Measurements from ENCODE around the gene TDRD10. TPM values are rescaled to one million over a fixed set of nuclear protein-coding genes. Genes with fewer than 3 reads are reported as not detected.

The TDRD10 gene
- total RNA-seq, 1 donor from 2014 or later, result not detected

DNA sequence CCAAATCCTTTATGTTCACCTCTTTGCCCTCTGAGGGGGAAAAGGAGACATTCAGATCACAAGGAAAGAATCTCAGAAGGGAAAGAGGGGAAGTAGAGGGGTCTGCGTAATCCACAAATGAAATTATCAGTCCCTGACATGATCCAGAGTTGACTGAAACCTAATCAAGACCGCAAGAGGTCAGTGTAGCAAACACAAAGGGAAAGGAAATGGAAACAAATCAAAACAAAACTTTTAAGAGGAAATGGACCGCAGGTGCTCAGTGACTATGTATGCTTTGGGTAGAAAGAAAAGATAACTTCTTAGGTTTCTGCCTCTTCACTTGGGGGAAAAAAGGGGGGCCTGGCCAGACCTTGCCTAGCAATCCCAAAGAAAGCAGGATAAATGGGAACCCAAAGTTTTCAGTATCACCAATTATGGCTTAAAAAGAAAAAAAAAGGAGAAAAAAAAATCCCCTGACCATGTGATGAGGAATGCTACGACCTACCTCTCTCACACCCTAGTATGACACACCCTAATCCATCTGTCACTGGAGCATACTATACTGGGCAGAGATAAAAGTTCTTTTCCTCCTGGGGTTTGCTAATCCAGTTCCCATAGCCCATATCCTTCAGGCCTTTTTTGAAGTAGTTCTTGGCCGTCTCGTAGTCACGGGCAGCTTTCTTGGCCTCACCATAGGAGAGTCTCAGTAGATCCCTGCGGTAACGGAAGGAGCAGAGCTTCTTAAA is 82.4 kb downstream of the TDRD10 start:
- no peak for DNase-seq (ENCODE audit: low read depth)
- H3K4me3 ChIP-seq (ENCODE audit: low read depth, low read length), result no peak overlapping the region
- TF ChIP-seq, protein P1, sequence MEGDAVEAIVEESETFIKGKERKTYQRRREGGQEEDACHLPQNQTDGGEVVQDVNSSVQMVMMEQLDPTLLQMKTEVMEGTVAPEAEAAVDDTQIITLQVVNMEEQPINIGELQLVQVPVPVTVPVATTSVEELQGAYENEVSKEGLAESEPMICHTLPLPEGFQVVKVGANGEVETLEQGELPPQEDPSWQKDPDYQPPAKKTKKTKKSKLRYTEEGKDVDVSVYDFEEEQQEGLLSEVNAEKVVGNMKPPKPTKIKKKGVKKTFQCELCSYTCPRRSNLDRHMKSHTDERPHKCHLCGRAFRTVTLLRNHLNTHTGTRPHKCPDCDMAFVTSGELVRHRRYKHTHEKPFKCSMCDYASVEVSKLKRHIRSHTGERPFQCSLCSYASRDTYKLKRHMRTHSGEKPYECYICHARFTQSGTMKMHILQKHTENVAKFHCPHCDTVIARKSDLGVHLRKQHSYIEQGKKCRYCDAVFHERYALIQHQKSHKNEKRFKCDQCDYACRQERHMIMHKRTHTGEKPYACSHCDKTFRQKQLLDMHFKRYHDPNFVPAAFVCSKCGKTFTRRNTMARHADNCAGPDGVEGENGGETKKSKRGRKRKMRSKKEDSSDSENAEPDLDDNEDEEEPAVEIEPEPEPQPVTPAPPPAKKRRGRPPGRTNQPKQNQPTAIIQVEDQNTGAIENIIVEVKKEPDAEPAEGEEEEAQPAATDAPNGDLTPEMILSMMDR (conservative IDR thresholded peaks at IDR 0.05; ENCODE audit: low read depth, low read length), result no peak

DNA sequence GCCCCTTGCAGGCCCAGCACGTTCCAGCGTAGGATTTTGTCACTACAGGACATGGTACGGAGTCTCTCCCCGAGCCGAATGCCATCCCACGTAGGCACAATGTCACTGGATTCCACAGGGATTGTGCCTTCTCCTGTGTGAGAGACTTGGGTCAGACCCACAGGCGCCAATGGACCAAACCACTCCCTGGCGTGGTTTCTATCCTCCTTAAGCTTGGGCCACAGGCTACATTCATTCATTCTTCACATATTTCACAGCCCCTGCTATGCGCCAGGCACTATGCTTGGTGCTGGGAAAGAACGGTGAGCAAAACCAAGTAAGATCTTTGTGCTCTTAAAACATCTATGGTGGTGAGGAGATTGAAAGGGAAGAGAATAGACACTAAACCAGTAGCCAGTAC is 84.2 kb downstream of the TDRD10 start:
- no peak for DNase-seq (ENCODE audit: low read depth)
- TF ChIP-seq, protein P1 (conservative IDR thresholded peaks at IDR 0.05; ENCODE audit: low read depth, low read length), result no peak
- no peak overlapping the region for H3K4me3 ChIP-seq (ENCODE audit: low read depth, low read length)

DNA sequence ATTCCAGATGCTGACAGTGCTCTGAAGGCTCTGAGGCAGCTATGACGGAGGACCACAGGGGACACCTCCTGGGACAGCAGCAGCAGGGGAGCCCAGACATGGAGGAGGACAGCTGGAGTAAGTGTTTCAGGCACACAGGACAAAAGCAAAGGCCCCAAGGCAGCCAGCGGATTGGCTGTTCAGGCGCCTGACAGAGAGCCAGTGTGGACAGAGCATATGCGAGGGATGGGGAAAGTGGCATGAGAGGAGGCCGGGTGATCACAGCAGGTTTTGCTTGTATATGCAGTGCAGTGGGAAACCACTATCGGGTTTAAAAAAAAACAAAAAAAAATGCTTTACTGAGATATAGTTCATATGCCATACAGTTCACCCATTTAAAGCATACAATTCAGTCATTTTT is 84.6 kb downstream of the TDRD10 start:
- H3K4me3 ChIP-seq (ENCODE audit: low read depth, low read length), result no peak overlapping the region
- no peak for DNase-seq (ENCODE audit: low read depth)
- TF ChIP-seq, protein P1 (conservative IDR thresholded peaks at IDR 0.05; ENCODE audit: low read depth, low read length), result no peak

DNA sequence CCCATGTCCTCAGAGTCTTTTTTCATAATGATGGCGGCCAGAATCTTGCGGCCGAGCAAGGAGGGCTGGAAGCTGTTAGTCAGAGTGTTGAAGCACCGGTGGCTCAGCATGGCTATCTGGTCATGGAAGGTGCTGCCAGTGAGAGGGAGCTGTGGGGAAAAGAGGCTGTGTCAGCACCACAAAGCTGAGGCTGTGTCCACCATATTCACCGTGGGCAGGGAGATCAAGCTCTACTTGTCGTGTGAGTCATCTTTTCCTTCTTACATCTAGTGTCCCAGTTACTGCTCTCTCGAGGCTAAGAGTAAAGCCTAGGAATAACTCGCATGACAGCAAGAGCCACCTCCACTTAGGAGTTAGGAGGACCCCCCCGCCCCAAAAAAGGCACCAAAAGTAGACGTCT is 87.8 kb downstream of the TDRD10 start:
- TF ChIP-seq, protein P1 (conservative IDR thresholded peaks at IDR 0.05; ENCODE audit: low read depth, low read length), result no peak
- no peak overlapping the region for H3K4me3 ChIP-seq (ENCODE audit: low read depth, low read length)
- no peak for DNase-seq (ENCODE audit: low read depth)

DNA sequence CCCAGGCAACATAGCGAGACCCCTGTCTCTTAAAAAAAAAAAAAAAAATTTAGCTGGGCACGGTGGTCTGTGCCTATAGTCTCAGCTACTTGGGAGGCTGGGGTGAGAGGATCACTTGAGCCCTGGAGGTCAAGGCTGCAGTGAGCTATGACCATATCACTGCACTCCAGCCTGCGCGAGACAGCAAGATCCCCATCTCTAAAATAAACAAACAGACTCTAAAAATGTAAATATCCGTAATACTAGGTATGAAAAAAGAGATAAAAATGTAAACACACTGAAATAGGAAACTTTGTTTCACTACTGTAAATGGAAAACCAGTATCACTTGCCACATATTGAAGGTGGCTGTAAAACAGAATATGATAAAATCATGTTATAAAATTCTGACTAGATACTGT is 88.7 kb downstream of the TDRD10 start:
- TF ChIP-seq, protein P1 (conservative IDR thresholded peaks at IDR 0.05; ENCODE audit: low read depth, low read length), result no peak
- no peak overlapping the region for H3K4me3 ChIP-seq (ENCODE audit: low read depth, low read length)
- DNase-seq (ENCODE audit: low read depth), result no peak

DNA sequence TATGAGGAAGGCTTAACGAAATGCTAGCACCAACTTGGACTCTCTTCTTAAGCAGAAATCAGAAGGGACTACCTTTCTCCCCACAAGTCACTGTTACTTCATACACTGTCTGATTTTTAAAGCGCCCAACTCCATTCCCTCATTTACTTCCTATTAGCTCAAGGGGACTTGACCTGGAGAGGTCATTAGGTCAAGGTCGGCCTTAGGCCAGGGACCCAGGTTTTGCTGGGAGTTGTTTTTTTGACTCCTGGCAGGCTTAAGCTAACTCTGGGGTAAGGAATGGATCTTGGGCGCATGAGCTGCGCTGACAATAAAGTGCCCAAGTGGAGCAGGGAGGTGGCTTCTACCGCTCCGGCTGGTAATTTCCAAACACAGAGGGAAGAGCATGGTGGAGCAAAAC is 89.2 kb downstream of the TDRD10 start:
- TF ChIP-seq, protein P1 (conservative IDR thresholded peaks at IDR 0.05; ENCODE audit: low read depth, low read length), result no peak
- no peak for DNase-seq (ENCODE audit: low read depth)
- H3K4me3 ChIP-seq (ENCODE audit: low read depth, low read length), result no peak overlapping the region

DNA sequence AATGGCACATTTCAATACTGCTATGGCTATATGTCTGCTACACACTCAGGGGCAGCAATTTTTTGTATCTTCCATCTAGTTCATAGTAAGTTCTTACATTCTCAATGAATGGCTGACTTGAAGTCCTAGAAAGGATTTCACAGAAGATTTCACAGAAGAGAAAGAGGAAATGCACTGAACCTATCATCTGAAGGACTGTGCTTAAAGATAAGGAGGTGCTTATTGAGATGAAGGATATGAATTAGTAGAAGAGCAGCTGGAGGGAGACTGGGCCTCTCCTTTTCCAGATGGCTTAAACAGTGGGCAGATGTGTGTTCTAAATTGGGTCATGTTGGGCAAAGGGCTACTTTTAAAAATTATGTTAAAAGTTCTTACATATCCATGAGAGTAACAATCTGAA is 91.4 kb downstream of the TDRD10 start:
- TF ChIP-seq, protein P1 (conservative IDR thresholded peaks at IDR 0.05; ENCODE audit: low read depth, low read length), result no peak
- DNase-seq (ENCODE audit: low read depth), result no peak
- H3K4me3 ChIP-seq (ENCODE audit: low read depth, low read length), result no peak overlapping the region

Data from epithelial cell of proximal tubule (primary cell).